Nephron (organoid): ENCODE data around the gene MSLN.

Experiments
- H3K27ac Mint-ChIP-seq, 3 experiments: 2 replicates each; pipeline ENCODE4 v1.8.0; 2020; ENCODE audit warnings: mixed read lengths in 3 of 3, mild to moderate bottlenecking in 2 of 3, moderate library complexity in 1 of 3
- H3K27me3 Mint-ChIP-seq: 2 replicates; pipeline ENCODE4 v1.8.0; 2021; ENCODE audit warnings: low read depth, mild to moderate bottlenecking, moderate library complexity, mixed read lengths
- H3K36me3 Mint-ChIP-seq: 2 replicates; pipeline ENCODE4 v1.8.0; 2020; ENCODE audit warnings: low read depth, mixed read lengths
- H3K4me1 Mint-ChIP-seq: 2 replicates; pipeline ENCODE4 v1.8.0; 2020; ENCODE audit warnings: mixed read lengths
- H3K4me3 Mint-ChIP-seq, 3 experiments: 2 replicates each; pipeline ENCODE4 v1.8.0; 2020; ENCODE audit warnings: mild to moderate bottlenecking in 3 of 3, mixed read lengths in 3 of 3, moderate library complexity in 2 of 3
- H3K9me3 Mint-ChIP-seq: 2 replicates; pipeline ENCODE4 v1.8.0; 2020; ENCODE audit warnings: mixed read lengths
- TF ChIP-seq, protein P1 (sequence below), 3 experiments: fragments of 200-600 bp; sonication (generic); IDR thresholded peaks; one replicate each; pipeline ENCODE4 v1.5.0; 2021; ENCODE audit warnings: antibody characterized with exemption in 3 of 3; ENCODE audit not compliant: unreplicated experiment in 3 of 3

The MSLN gene

DNA sequence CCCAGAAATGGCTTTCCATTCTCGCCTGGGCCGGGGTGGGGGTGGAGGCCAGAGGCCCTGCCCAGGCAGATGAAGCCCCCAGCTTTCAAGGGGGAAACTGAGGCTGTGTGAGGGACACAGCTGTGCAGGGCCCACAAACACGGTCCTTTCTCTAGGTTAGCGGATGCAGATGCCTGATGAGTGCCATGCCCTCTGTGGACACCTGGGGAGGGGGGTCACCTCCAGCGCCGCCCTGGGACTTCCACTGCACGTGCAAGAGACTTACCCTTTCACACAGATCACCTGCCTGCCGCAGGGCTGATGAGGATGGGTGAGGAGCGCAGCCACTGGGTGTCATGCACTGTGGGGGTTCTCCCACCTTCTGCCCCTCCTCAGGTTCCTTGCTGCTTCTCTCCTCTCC is 42.1 kb upstream of the MSLN start:
- Mint-ChIP-seq H3K4me3 (peak overlapping the region in 2 of 3 experiments; percentile 88 to 90), H3K36me3 (no peaks in the 10 kb centered on the region), H3K4me1 (peaks cover 11% of the 10 kb centered on the region), H3K27me3 (peaks cover 17% of the 10 kb centered on the region), H3K9me3 (no peaks in the 10 kb centered on the region), H3K27ac (no peak overlapping the region)
- TF ChIP-seq, protein P1, sequence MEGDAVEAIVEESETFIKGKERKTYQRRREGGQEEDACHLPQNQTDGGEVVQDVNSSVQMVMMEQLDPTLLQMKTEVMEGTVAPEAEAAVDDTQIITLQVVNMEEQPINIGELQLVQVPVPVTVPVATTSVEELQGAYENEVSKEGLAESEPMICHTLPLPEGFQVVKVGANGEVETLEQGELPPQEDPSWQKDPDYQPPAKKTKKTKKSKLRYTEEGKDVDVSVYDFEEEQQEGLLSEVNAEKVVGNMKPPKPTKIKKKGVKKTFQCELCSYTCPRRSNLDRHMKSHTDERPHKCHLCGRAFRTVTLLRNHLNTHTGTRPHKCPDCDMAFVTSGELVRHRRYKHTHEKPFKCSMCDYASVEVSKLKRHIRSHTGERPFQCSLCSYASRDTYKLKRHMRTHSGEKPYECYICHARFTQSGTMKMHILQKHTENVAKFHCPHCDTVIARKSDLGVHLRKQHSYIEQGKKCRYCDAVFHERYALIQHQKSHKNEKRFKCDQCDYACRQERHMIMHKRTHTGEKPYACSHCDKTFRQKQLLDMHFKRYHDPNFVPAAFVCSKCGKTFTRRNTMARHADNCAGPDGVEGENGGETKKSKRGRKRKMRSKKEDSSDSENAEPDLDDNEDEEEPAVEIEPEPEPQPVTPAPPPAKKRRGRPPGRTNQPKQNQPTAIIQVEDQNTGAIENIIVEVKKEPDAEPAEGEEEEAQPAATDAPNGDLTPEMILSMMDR (IDR thresholded peaks at IDR 0.05; ENCODE audit: unreplicated experiment in 3 of 3), result no peak

DNA sequence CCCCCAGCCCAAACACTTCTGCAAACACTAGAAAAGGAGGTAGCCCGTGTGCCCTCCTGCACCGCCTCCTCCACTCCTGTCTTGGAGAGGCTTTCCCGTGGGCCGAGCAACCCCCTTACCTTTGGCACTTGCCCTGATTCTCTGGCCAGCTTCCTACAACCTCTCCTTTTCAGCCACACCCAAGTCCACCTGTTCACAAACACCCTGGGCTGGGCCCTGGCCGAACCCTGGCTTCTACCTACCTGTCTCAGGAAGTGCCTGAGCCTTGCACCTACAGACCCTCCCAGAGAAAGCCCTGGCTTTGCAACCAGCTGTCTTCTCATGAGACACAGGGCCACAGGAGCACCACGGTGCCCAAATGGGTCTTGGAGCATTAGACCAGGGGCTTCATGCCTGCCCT is 41.6 kb upstream of the MSLN start:
- H3K4me3 Mint-ChIP-seq, result peak overlapping the region; percentile 84 to 90 (median 88)
- peaks cover 11% of the 10 kb centered on the region for H3K4me1 Mint-ChIP-seq
- H3K27me3 Mint-ChIP-seq, result peaks cover 13% of the 10 kb centered on the region
- H3K9me3 Mint-ChIP-seq, result no peaks in the 10 kb centered on the region
- TF ChIP-seq, protein P1 (IDR thresholded peaks at IDR 0.05; ENCODE audit: unreplicated experiment in 3 of 3), result no peak
- peak overlapping the region in 2 of 3 experiments; percentile 48 to 51 for H3K27ac Mint-ChIP-seq
- H3K36me3 Mint-ChIP-seq, result no peaks in the 10 kb centered on the region

DNA sequence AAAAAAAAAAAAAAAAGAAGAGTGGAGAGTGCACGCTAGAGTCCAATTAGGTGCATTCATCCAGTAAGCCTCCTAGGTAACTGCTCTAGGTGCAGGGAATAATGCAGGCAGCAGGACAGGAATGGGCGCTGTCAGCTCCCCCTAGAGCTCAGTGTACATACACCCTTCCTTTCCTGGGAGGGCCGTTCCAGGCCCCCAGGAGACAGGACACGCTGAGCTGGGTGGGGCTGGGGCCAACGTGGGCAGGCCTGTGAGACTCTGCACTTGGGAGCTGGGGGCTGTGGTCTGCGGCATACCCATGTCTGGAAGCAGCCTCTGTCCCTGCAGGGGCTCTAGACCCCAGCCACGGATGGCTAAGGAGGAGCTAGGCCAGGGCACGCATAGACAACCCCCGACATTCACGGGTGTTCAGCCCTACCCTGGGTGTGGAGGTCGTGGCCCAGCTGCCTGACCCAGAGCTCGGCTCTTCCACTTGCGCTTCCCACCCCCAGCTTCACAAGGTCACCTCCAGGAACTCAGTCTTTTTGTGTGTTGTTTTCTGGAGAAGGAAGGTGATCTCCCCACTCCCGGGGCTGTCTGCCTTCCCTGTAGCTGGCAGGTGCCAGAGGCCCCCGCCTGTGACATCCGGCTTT is 40.6 kb upstream of the MSLN start:
- TF ChIP-seq, protein P1 (IDR thresholded peaks at IDR 0.05; ENCODE audit: unreplicated experiment in 3 of 3), result no peak
- Mint-ChIP-seq H3K27me3 (peaks cover 12% of the 10 kb centered on the region), H3K4me1 (peaks cover 11% of the 10 kb centered on the region), H3K9me3 (no peaks in the 10 kb centered on the region), H3K36me3 (no peaks in the 10 kb centered on the region), H3K27ac (peak overlapping the region; percentile 88 to 94 (median 90)), H3K4me3 (peak overlapping the region; percentile 84 to 90 (median 88))

DNA sequence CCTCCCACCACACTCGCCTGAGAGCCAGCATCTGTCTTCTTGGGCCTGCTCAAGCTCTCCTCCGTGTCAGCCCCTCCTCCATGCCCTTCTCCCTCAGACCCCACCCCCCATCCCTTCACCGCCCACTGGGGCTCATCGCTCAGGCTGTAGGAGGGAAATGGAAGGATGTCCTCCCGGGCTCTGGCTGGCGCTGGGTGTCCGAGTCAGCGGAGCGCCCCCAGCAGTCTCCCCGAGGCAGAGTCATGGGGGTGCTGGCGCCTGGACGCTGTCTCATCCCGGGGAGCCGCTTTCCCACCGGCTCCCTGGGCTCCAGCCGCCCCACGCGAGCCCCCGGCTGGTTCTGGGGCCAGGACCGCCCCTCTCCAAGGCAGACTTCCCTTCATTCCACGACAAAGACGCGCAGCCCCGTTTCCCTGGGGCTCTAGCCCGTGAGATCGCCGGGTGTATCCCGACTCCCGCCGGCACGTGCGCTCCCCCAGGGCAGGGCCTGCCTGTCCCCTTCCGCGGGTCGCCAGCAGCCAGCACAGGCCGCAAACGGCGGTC is 40.0 kb upstream of the MSLN start:
- H3K27me3 Mint-ChIP-seq, result peaks cover 12% of the 10 kb centered on the region
- H3K27ac Mint-ChIP-seq, result peak overlapping the region; percentile 88 to 94 (median 90)

GRCh38 chr16:720990-721764 is 39.4 kb upstream of the MSLN start, which contains the start of gene ANTKMT:
ANTKMT (plus strand) TSS chr16:721146; CDS start chr16:721275, 129 bp downstream.
- H3K27ac Mint-ChIP-seq, result peak within 1 kb of the TSS; percentile 88 to 94 (median 90)
- H3K27me3 Mint-ChIP-seq, result peaks cover 12% of the 10 kb centered on the region
- TF ChIP-seq, protein P1 (IDR thresholded peaks at IDR 0.05; ENCODE audit: unreplicated experiment in 3 of 3), result no peak
- H3K4me1 Mint-ChIP-seq, result peaks cover 11% of the 10 kb centered on the region
- no peaks in the 10 kb centered on the region for H3K36me3 Mint-ChIP-seq
- H3K9me3 Mint-ChIP-seq, result no peaks in the 10 kb centered on the region
- H3K4me3 Mint-ChIP-seq, result peak within 1 kb of the TSS; percentile 84 to 90 (median 88)

More for the DNA sequence above, 40.0 kb upstream of the MSLN start:
- H3K9me3 Mint-ChIP-seq, result no peaks in the 10 kb centered on the region
- H3K4me1 Mint-ChIP-seq, result peaks cover 11% of the 10 kb centered on the region
- H3K36me3 Mint-ChIP-seq, result no peaks in the 10 kb centered on the region
- H3K4me3 Mint-ChIP-seq, result peak overlapping the region; percentile 84 to 90 (median 88)
- TF ChIP-seq, protein P1 (IDR thresholded peaks at IDR 0.05; ENCODE audit: unreplicated experiment in 3 of 3), result no peak
